Smooth muscle cell (in vitro differentiated cells): ENCODE data around the gene RTRAF. TPM values are rescaled to one million over a fixed set of nuclear protein-coding genes. Genes with fewer than 3 reads are reported as not detected.
A peak's percentile ranks its signal among the peaks of the same experiment; 100 is the strongest.

Experiments used
- DNase-seq: peaks from one replicate; lab custom pipeline; 2025; ENCODE audit not compliant: unreplicated experiment; lab: John Stamatoyannopoulos, UW
- H2AFZ ChIP-seq: fragments of 200-600 bp; sonication (generic); 2 replicates; pipeline ENCODE4 v1.6.0; 2016; ENCODE audit warnings: antibody characterized with exemption, low read depth, mild to moderate bottlenecking
- H3F3A ChIP-seq: fragments of 200-600 bp; sonication (generic); 2 replicates; pipeline ENCODE4 v1.6.0; 2017; ENCODE audit warnings: antibody characterized with exemption, low read depth
- H3K27ac ChIP-seq: fragments of 200-600 bp; sonication (generic); 2 replicates; pipeline ENCODE4 v1.5.1; 2016; ENCODE audit warnings: low read depth, mild to moderate bottlenecking
- H3K27me3 ChIP-seq: fragments of 200-600 bp; sonication (generic); 2 replicates; pipeline ENCODE4 v1.6.1; 2016; ENCODE audit warnings: low read depth, mild to moderate bottlenecking
- H3K36me3 ChIP-seq: fragments of 200-600 bp; sonication (generic); 2 replicates; pipeline ENCODE4 v1.5.1; 2016; ENCODE audit warnings: low read depth
- H3K4me1 ChIP-seq: fragments of 200-600 bp; sonication (generic); 2 replicates; pipeline ENCODE4 v1.5.1; 2016; ENCODE audit warnings: low read depth
- H3K4me2 ChIP-seq: fragments of 200-600 bp; sonication (generic); 2 replicates; pipeline ENCODE4 v1.6.0; 2016; ENCODE audit warnings: mild to moderate bottlenecking
- H3K4me3 ChIP-seq: fragments of 200-600 bp; sonication (generic); 2 replicates; pipeline ENCODE4 v1.5.1; 2016; ENCODE audit warnings: mild to moderate bottlenecking
- H3K79me2 ChIP-seq: fragments of 200-600 bp; sonication (generic); 2 replicates; pipeline ENCODE4 v1.6.0; 2016; ENCODE audit warnings: low read depth, mild to moderate bottlenecking
- H3K9ac ChIP-seq: fragments of 200-600 bp; sonication (generic); 2 replicates; pipeline ENCODE4 v1.6.0; 2016; ENCODE audit warnings: low read depth
- H3K9me3 ChIP-seq: fragments of 200-600 bp; sonication (generic); replicated peaks from 2 replicates; pipeline ENCODE4 v1.5.1; 2016; ENCODE audit warnings: low read depth
- H4K20me1 ChIP-seq: fragments of 200-600 bp; sonication (generic); 2 replicates; pipeline ENCODE4 v1.6.0; 2016; ENCODE audit warnings: low read depth
- WGBS: methylation state at CpG from one replicate; pipeline ENCODE4 v1.1.7; 2016; ENCODE audit warnings: low lambda C conversion rate; 5-methylcytosine and 5-hydroxymethylcytosine counted together
- polyA plus RNA-seq: library from polyadenylated mRNA; unstranded; fragments of >200 nt; fragmentation: Nextera tagmentation; extraction: Ambion mirVana; gene quantifications from 2 replicates; pipeline ENCODE4 v1.2.1, GENCODE V29; 2016
- total RNA-seq: library from RNA; depleted of rRNA; stranded (reverse); fragments of >200 nt; gene quantifications from 2 replicates; pipeline ENCODE4 v1.2.3, GENCODE V29; 2014
- TF ChIP-seq, protein P1 (sequence below): fragments of 200-600 bp; sonication (generic); IDR thresholded peaks from 2 replicates; pipeline ENCODE4 v1.5.1; 2017; ENCODE audit warnings: borderline replicate concordance, mild to moderate bottlenecking, antibody characterized with exemption; ENCODE audit not compliant: insufficient read depth, poor library complexity, severe bottlenecking

The RTRAF gene
- total and polyA plus RNA-seq, 2 experiments from 2014 or later = 163 to 218 TPM

DNA sequence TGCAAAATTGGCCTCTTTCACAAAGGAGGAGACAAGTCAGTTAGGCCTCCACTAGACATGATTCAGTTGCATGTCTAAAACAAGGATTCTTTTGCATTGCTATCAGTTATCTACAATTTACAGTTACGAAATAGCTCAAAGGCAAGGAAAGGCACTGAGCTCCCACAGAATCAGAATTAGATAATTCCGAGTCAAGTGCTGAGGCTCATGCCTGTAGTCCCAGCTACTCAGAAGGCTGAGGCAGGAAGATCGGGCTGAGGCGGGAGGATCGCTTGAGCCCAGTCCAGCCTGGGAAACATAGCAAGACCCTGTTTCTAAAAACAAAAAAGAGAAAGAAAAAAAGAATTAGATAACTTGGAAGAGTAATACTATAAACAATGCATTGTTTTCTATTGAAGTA lies 12.3 kb upstream of the RTRAF start:
- Histone ChIP-seq H3K9me3 (no peaks in the 10 kb centered on the region), H3K9ac (no peak overlapping the region), H3K36me3 (no peaks in the 10 kb centered on the region), H3F3A (peaks cover 11% of the 10 kb centered on the region), H3K4me3 (no peak overlapping the region), H3K79me2 (no peaks in the 10 kb centered on the region), H2AFZ (peak overlapping the region; percentile 24), H3K4me2 (peak overlapping the region; percentile 58), H3K27me3 (no peaks in the 10 kb centered on the region), H4K20me1 (no peaks in the 10 kb centered on the region), H3K27ac (peak overlapping the region; percentile 4), H3K4me1 (no peaks in the 10 kb centered on the region)
- DNase-seq = no peak
- 20% methylated on average over 5 of the region's 5 CpGs for WGBS
- TF ChIP-seq, protein P1, sequence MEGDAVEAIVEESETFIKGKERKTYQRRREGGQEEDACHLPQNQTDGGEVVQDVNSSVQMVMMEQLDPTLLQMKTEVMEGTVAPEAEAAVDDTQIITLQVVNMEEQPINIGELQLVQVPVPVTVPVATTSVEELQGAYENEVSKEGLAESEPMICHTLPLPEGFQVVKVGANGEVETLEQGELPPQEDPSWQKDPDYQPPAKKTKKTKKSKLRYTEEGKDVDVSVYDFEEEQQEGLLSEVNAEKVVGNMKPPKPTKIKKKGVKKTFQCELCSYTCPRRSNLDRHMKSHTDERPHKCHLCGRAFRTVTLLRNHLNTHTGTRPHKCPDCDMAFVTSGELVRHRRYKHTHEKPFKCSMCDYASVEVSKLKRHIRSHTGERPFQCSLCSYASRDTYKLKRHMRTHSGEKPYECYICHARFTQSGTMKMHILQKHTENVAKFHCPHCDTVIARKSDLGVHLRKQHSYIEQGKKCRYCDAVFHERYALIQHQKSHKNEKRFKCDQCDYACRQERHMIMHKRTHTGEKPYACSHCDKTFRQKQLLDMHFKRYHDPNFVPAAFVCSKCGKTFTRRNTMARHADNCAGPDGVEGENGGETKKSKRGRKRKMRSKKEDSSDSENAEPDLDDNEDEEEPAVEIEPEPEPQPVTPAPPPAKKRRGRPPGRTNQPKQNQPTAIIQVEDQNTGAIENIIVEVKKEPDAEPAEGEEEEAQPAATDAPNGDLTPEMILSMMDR = no peak

DNA sequence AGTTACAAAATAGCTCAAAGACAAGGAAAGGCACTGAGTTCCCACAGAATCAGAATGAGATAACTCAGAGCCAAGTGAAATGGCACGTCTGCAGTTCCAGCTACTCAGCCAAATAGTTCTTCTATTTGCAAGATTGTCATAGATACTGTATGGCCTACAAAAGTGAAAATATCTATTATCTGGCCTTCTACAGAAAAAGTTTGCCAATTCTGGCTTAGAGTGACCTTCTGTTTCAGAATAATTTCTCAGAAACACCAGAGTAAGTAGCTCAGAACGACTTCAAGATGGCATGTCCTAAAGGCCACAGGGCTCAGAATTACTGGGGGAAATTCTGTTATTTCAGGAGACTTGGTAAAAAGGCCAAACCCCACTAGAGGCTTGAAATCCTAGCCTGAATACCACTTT lies 10.7 kb upstream of the RTRAF start:
- H3K36me3 ChIP-seq = no peaks in the 10 kb centered on the region
- peak overlapping the region; percentile 8 for H3K4me2 ChIP-seq
- 6% methylated on average over 2 of the region's 2 CpGs for WGBS
- no peak for DNase-seq
- no peaks in the 10 kb centered on the region for H3K27me3 ChIP-seq
- H3F3A ChIP-seq = peaks cover 11% of the 10 kb centered on the region
- H3K27ac ChIP-seq = peak overlapping the region; percentile 4
- H3K4me1 ChIP-seq = no peaks in the 10 kb centered on the region
- no peaks in the 10 kb centered on the region for H3K9me3 ChIP-seq
- TF ChIP-seq, protein P1 = no peak
- no peak overlapping the region for H3K4me3 ChIP-seq
- no peaks in the 10 kb centered on the region for H3K79me2 ChIP-seq
- no peaks in the 10 kb centered on the region for H4K20me1 ChIP-seq
- H3K9ac ChIP-seq = no peak overlapping the region
- no peak overlapping the region for H2AFZ ChIP-seq

DNA sequence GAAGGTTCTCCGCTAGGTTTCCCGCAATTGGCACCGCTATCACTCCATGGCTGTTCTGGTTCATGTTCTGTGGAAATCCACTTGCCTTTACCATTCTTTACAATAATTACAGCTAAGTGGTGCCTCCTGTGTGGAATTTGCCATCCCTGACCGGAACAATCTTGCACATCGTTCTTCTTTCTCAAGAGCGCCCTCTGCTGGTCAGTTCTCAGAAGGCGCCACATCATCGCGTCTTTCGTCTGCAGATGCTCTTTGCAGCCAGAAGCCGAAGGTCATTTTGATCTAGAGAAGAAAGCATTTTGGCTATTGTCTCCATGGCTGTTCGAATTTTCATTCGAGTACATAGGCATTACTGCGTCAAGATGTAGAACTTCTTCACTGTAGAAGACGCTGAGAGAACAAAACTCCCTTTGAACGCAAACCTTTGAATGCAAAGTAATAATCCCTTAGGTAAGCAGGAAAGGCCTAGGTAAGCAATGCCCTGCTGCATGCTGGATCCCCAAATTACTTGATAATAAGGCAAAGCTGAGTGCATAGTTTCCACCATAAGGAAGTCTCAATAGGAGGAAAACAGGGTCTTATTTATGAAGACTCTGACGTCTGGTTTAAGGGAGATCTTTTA lies 10.1 kb upstream of the RTRAF start:
- DNase-seq = peak; percentile 66
- WGBS = 16% methylated on average over 17 of the region's 17 CpGs

More for the DNA sequence above, 10.1 kb upstream of the RTRAF start:
- H3K9me3 ChIP-seq = no peaks in the 10 kb centered on the region
- no peaks in the 10 kb centered on the region for H3K4me1 ChIP-seq
- no peak overlapping the region for H3K9ac ChIP-seq
- no peak overlapping the region for H2AFZ ChIP-seq
- no peaks in the 10 kb centered on the region for H4K20me1 ChIP-seq
- H3K27me3 ChIP-seq = no peaks in the 10 kb centered on the region
- H3K4me3 ChIP-seq = no peak overlapping the region
- peaks cover 11% of the 10 kb centered on the region for H3F3A ChIP-seq
- H3K27ac ChIP-seq = peak overlapping the region; percentile 4
- TF ChIP-seq, protein P1 = peak; percentile 85
- no peaks in the 10 kb centered on the region for H3K36me3 ChIP-seq
- H3K4me2 ChIP-seq = peak overlapping the region; percentile 8
- H3K79me2 ChIP-seq = no peaks in the 10 kb centered on the region
